CD14-positive monocyte (primary cell): ENCODE measurements around the gene RHOT2. TPM values are rescaled to one million over a fixed set of nuclear protein-coding genes. Genes with fewer than 3 reads are reported as not detected.

ENCODE experiments used
- DNase-seq, 3 donors: peaks; one replicate each; pipeline ENCODE4 v3.0.0-alpha.2; 2011 to 2022
- H2AFZ ChIP-seq: 2 replicates; pipeline ENCODE4 v1.6.0; 2012; ENCODE audit warnings: mild to moderate bottlenecking, low read depth, low read length, inconsistent platforms; ENCODE audit not compliant: insufficient read depth, poor library complexity, severe bottlenecking
- H3K27ac ChIP-seq, 2 donors: 1 replicate in 1 of 2; 2 replicates in 1 of 2; pipeline ENCODE4 v1.5.1; 2012 to 2013; ENCODE audit warnings: low read length in 2 of 2, control low read depth in 1 of 2, inconsistent platforms in 1 of 2, low read depth in 1 of 2, mild to moderate bottlenecking in 1 of 2
- H3K27me3 ChIP-seq, 2 donors: one replicate each; pipeline versions ENCODE4 v1.6.0 to v1.6.1; 2011 to 2013; ENCODE audit warnings: low read length in 2 of 2; ENCODE audit not compliant: control insufficient read depth in 2 of 2, insufficient read depth in 2 of 2
- H3K36me3 ChIP-seq, 2 donors: replicated peaks in 1 of 2; 1 replicate in 1 of 2; 2 replicates in 1 of 2; pipeline versions ENCODE4 v1.5.1 to v1.6.1; 2012 to 2013; ENCODE audit warnings: low read length in 2 of 2, control low read depth in 1 of 2, inconsistent platforms in 1 of 2, mild to moderate bottlenecking in 1 of 2; ENCODE audit not compliant: insufficient read depth in 2 of 2, control insufficient read depth in 1 of 2
- H3K4me1 ChIP-seq, 2 donors: 1 replicate in 1 of 2; 2 replicates in 1 of 2; pipeline versions ENCODE4 v1.5.1 to v1.6.1; 2012 to 2013; ENCODE audit warnings: low read length in 2 of 2, control low read depth in 1 of 2, inconsistent platforms in 1 of 2, mild to moderate bottlenecking in 1 of 2, moderate library complexity in 1 of 2; ENCODE audit not compliant: insufficient read depth in 2 of 2, control insufficient read depth in 1 of 2
- H3K4me2 ChIP-seq: replicated peaks from 2 replicates; pipeline ENCODE3; 2012; ENCODE audit warnings: low read length, moderate library complexity, mild to moderate bottlenecking; ENCODE audit not compliant: poor library complexity, severe bottlenecking; ENCODE audit errors: extremely low read depth
- H3K4me3 ChIP-seq, 3 experiments: fragments of 200-600 bp in 1 of 3; sonication (generic) in 1 of 3; replicated peaks in 1 of 3; 1 replicate in 2 of 3; 2 replicates in 1 of 3; pipeline ENCODE4 v1.5.1; 2011 to 2013; ENCODE audit warnings: low read length in 3 of 3, mild to moderate bottlenecking in 3 of 3, control low read depth in 2 of 3, low read depth in 2 of 3, inconsistent platforms in 1 of 3, moderate library complexity in 1 of 3
- H3K79me2 ChIP-seq: 2 replicates; pipeline ENCODE4 v1.6.0; 2012; ENCODE audit warnings: mild to moderate bottlenecking, control low read depth, inconsistent platforms, low read length, moderate library complexity; ENCODE audit not compliant: insufficient read depth
- H3K9ac ChIP-seq: 2 replicates; pipeline ENCODE4 v1.6.0; 2017; ENCODE audit warnings: low read length, mild to moderate bottlenecking; ENCODE audit not compliant: insufficient read depth, poor library complexity, severe bottlenecking
- H3K9me3 ChIP-seq, 2 donors: replicated peaks in 1 of 2; 1 replicate in 1 of 2; 2 replicates in 1 of 2; pipeline versions ENCODE4 v1.5.1 to v1.6.1; 2012 to 2013; ENCODE audit warnings: low read length in 2 of 2, control low read depth in 1 of 2; ENCODE audit not compliant: control insufficient read depth in 1 of 2, insufficient read depth in 1 of 2
- H4K20me1 ChIP-seq: 2 replicates; pipeline ENCODE4 v1.6.0; 2012; ENCODE audit warnings: mild to moderate bottlenecking, low read length, control low read depth, moderate library complexity; ENCODE audit not compliant: insufficient read depth
- H3K27ac Mint-ChIP-seq, 7 donors: one replicate each; pipeline ENCODE4 v1.8.0; 2020; ENCODE audit warnings: mild to moderate bottlenecking in 7 of 7, mixed read lengths in 7 of 7, moderate library complexity in 6 of 7, inconsistent platforms in 2 of 7
- H3K27me3 Mint-ChIP-seq, 3 donors: one replicate each; pipeline ENCODE4 v1.8.0; 2021 to 2022; ENCODE audit warnings: low read depth in 3 of 3, mild to moderate bottlenecking in 3 of 3, mixed read lengths in 3 of 3, moderate library complexity in 3 of 3, inconsistent platforms in 1 of 3
- H3K36me3 Mint-ChIP-seq, 2 donors: one replicate each; pipeline ENCODE4 v1.8.0; 2020; ENCODE audit warnings: mixed read lengths in 2 of 2, inconsistent platforms in 1 of 2, mild to moderate bottlenecking in 1 of 2
- H3K4me1 Mint-ChIP-seq: one replicate; pipeline ENCODE4 v1.8.0; 2020; ENCODE audit warnings: mild to moderate bottlenecking, mixed read lengths
- H3K4me3 Mint-ChIP-seq, 2 donors: one replicate each; pipeline ENCODE4 v1.8.0; 2020; ENCODE audit warnings: mild to moderate bottlenecking in 2 of 2, mixed read lengths in 2 of 2, moderate library complexity in 1 of 2
- H3K9me3 Mint-ChIP-seq, 7 donors: one replicate each; pipeline ENCODE4 v1.8.0; 2020 to 2022; ENCODE audit warnings: mixed read lengths in 7 of 7, mild to moderate bottlenecking in 6 of 7, moderate library complexity in 6 of 7, inconsistent platforms in 2 of 7
- CTCF ChIP-seq: fragments of 200-600 bp; IDR thresholded peaks from one replicate; pipeline ENCODE4 v1.8.0; 2022; ENCODE audit warnings: antibody characterized with exemption, mild to moderate bottlenecking
- WGBS: methylation state at CpG from one replicate; pipeline ENCODE4 v1.1.5; 2013; ENCODE audit warnings: missing lambda C conversion rate; ENCODE audit not compliant: insufficient coverage; 5-methylcytosine and 5-hydroxymethylcytosine counted together
- intact Hi-C, 2 donors: fragments of 100-400 bp; cut with micrococcal nuclease; formaldehyde crosslinking; loops; one replicate each; pipeline versions ENCODE4 v1.15.0 to v1.15.1; 2023
- polyA plus RNA-seq, 3 donors: library from polyadenylated mRNA; depleted of rRNA in 1 of 3; unstranded in 2 of 3; stranded (reverse) in 1 of 3; fragments of 300-500 nt in 2 of 3; fragments of >200 nt in 1 of 3; fragmentation: Illumina TruSeq in 2 of 3; gene quantifications; 1 replicate in 2 of 3; 2 replicates in 1 of 3; pipeline ENCODE4 v1.2.3, GENCODE V29; 2012 to 2021

RHOT2 gene
- polyA plus RNA-seq, 3 donors: 25.4 to 276 (median 26.3) TPM

GRCh38 chr16:658679-659571 lies 9.0 kb upstream of the RHOT2 start:
- no peaks in the 10 kb centered on the region for H4K20me1 ChIP-seq
- H3K27ac ChIP-seq: no peak overlapping the region
- H3K4me1 ChIP-seq: peaks cover 11 to 16% of the 10 kb centered on the region in 2 donors
- intact Hi-C loops: no loop called here
- no peak overlapping the region for H3K4me2 ChIP-seq
- H3K27me3 Mint-ChIP-seq: peaks cover 0 to 3% (median 0%) of the 10 kb centered on the region in 3 donors
- no peaks in the 10 kb centered on the region for H3K9me3 ChIP-seq
- H3K9me3 Mint-ChIP-seq: no peaks in the 10 kb centered on the region
- H3K4me3 ChIP-seq: no peak overlapping the region
- no peaks in the 10 kb centered on the region for H3K27me3 ChIP-seq
- 96% methylated on average over 31 of the region's 35 CpGs for WGBS
- H3K36me3 Mint-ChIP-seq: peaks cover 0 to 10% of the 10 kb centered on the region in 2 donors
- H3K9ac ChIP-seq: no peak overlapping the region
- no peak for TF ChIP-seq CTCF
- H3K4me1 Mint-ChIP-seq: peaks cover 10% of the 10 kb centered on the region
- no peak overlapping the region for H2AFZ ChIP-seq
- H3K27ac Mint-ChIP-seq: no peak overlapping the region
- H3K36me3 ChIP-seq: no peaks in the 10 kb centered on the region
- no peaks in the 10 kb centered on the region for H3K79me2 ChIP-seq
- no peak for DNase-seq
- H3K4me3 Mint-ChIP-seq: no peak overlapping the region

GRCh38 chr16:659618-660017 lies 8.3 kb upstream of the RHOT2 start:
- no peak overlapping the region for H3K4me2 ChIP-seq
- Mint-ChIP-seq H3K36me3 (peaks cover 0 to 6% of the 10 kb centered on the region in 2 donors), H3K27me3 (peaks cover 0 to 3% (median 0%) of the 10 kb centered on the region in 3 donors), H3K27ac (no peak overlapping the region), H3K9me3 (no peaks in the 10 kb centered on the region), H3K4me1 (peaks cover 10% of the 10 kb centered on the region), H3K4me3 (no peak overlapping the region)
- DNase-seq: no peak
- H3K79me2 ChIP-seq: no peaks in the 10 kb centered on the region
- no peaks in the 10 kb centered on the region for H3K9me3 ChIP-seq
- no peaks in the 10 kb centered on the region for H3K36me3 ChIP-seq
- WGBS: 83% methylated on average over 12 of the region's 20 CpGs
- no peak overlapping the region for H3K4me3 ChIP-seq
- TF ChIP-seq CTCF: no peak
- H3K27me3 ChIP-seq: no peaks in the 10 kb centered on the region
- no peaks in the 10 kb centered on the region for H4K20me1 ChIP-seq
- H3K27ac ChIP-seq: no peak overlapping the region
- peaks cover 11 to 16% of the 10 kb centered on the region in 2 donors for H3K4me1 ChIP-seq
- intact Hi-C loops: loop anchor here (2.0 to 5.0 kb wide), 2 partner anchors 23 to 82 kb away; partner anchors contain the start of gene METTL26 (in 2 of the 2)
- no peak overlapping the region for H2AFZ ChIP-seq
- no peak overlapping the region for H3K9ac ChIP-seq
